ENCODE measurements around the gene ADSS1. TPM values are rescaled to one million over a fixed set of nuclear protein-coding genes. Genes with fewer than 3 reads are reported as not detected.
"Not testable (repeated sequence)": the region's sequence is repeated elsewhere in the genome, so short reads cannot be mapped to it uniquely, and the experiment has no call there.

ADSS1 gene
- total RNA-seq, 1 donor from 2014 or later, result 10.3 TPM

DNA sequence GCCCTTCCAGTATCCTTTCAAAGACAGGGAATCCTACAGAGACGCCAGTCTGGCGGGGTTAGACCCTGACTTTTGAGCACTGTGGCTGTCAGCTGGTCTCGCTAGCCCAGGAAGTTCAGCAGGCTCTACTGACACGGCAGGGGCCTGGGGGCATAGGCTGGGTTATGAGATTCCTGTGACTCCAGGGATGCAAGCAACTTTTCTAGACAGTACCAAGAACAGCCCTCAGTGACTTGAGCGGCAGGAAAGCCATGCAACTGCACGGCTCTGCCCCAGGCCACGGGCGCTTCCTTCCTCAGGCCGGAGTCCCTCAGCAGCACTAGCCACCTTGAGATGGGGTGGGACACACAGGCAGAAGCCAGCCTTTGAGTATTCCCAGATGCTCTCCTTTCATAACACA, 23.8 kb downstream of the ADSS1 start:
- Histone ChIP-seq H3K4me1 (peaks cover 45% of the 10 kb centered on the region), H3K27ac (peak overlapping the region; percentile 78), H3K4me3 (no peak overlapping the region), H3K27me3 (no peaks in the 10 kb centered on the region), H3K36me3 (no peaks in the 10 kb centered on the region), H3K9me3 (no peaks in the 10 kb centered on the region)
- TF ChIP-seq POLR2AphosphoS5 (IDR thresholded peaks at IDR 0.05; ENCODE audit: insufficient read depth in 1 of 2, low read depth in 1 of 2) (no peak), POLR2A (IDR thresholded peaks at IDR 0.05) (no peak)
- TF ChIP-seq, protein P1, sequence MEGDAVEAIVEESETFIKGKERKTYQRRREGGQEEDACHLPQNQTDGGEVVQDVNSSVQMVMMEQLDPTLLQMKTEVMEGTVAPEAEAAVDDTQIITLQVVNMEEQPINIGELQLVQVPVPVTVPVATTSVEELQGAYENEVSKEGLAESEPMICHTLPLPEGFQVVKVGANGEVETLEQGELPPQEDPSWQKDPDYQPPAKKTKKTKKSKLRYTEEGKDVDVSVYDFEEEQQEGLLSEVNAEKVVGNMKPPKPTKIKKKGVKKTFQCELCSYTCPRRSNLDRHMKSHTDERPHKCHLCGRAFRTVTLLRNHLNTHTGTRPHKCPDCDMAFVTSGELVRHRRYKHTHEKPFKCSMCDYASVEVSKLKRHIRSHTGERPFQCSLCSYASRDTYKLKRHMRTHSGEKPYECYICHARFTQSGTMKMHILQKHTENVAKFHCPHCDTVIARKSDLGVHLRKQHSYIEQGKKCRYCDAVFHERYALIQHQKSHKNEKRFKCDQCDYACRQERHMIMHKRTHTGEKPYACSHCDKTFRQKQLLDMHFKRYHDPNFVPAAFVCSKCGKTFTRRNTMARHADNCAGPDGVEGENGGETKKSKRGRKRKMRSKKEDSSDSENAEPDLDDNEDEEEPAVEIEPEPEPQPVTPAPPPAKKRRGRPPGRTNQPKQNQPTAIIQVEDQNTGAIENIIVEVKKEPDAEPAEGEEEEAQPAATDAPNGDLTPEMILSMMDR (IDR thresholded peaks at IDR 0.05), result no peak
- intact Hi-C loops (cut with DNase I), result no loop called here
- no peak for DNase-seq (ENCODE audit: extremely low spot score in 2 of 2)

DNA sequence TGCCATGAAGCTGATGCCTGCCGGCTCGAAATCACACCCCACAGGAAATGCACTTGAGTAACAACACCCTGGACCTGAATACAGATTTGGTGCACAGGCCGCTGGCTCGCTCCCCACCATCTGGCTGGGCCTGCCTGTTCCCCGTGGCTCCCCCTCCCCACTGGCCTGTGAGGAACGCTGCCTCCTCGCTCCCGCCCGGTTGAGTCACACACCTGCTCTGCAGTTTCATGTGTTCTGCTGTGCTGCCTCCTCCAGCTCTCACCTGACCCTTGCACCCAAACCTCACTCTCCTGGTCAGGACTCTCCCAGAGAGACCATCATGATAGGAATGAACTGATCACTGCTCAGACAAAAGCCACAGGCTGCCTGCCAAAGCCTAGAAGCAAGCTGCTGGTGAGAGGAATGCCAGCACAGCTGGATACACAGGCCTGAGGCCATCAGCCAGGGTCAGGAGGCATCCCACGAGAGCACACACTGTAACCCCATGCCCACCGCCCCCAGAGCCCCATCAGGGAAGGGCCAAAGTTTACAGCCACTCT, 25.2 kb downstream of the ADSS1 start:
- no peak for TF ChIP-seq POLR2A (IDR thresholded peaks at IDR 0.05)
- TF ChIP-seq, protein P1 (IDR thresholded peaks at IDR 0.05), result no peak
- intact Hi-C loops (cut with DNase I), result no loop called here
- H3K27ac ChIP-seq, result no peak overlapping the region
- no peaks in the 10 kb centered on the region for H3K27me3 ChIP-seq
- DNase-seq (ENCODE audit: extremely low spot score in 2 of 2), result no peak
- H3K4me3 ChIP-seq, result no peak overlapping the region
- no peaks in the 10 kb centered on the region for H3K9me3 ChIP-seq
- H3K4me1 ChIP-seq, result peaks cover 54% of the 10 kb centered on the region
- H3K36me3 ChIP-seq, result no peaks in the 10 kb centered on the region

DNA sequence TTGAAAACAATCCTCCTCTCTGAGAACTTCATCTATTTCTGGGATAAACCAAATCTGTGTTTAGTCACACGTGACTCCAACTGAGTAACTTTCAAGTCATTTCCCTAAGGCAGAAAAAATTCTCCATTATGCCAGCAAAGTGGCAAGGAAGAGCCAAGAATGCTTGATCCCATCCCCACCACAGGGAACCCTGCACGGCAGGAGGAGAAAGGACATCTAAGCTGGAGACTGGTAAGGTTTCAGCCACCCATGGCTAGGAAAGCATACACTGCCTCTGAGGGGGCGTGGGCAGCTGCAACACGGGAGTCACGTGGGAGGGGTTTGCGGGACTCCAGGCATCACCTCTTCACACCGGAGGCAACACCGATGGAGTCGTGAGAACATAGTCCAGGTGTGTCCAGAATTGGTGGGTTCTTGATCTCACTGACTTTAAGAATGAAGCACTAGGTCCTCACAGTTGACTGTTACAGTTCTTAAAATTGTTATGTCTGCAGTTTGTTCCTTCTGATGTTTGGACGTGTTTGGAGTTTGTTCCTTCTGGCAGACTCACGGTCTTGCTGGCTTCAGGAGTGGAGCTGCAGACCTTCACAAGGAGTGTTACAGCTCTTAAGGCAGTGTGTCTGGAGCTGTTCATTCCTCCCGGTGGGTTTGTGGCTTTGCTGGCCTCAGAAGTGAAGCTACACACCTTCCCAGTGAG, 26.2 kb downstream of the ADSS1 start:
- intact Hi-C loops (cut with DNase I), result no loop called here
- Histone ChIP-seq H3K27me3 (no peaks in the 10 kb centered on the region), H3K36me3 (no peaks in the 10 kb centered on the region), H3K27ac (no peak overlapping the region), H3K4me1 (peaks cover 64% of the 10 kb centered on the region), H3K9me3 (no peaks in the 10 kb centered on the region), H3K4me3 (no peak overlapping the region)
- DNase-seq (ENCODE audit: extremely low spot score in 2 of 2), result no peak
- TF ChIP-seq, protein P1 (IDR thresholded peaks at IDR 0.05), result no peak
- TF ChIP-seq POLR2AphosphoS5 (IDR thresholded peaks at IDR 0.05; ENCODE audit: insufficient read depth in 1 of 2, low read depth in 1 of 2) (no peak), POLR2A (IDR thresholded peaks at IDR 0.05) (no peak)

DNA sequence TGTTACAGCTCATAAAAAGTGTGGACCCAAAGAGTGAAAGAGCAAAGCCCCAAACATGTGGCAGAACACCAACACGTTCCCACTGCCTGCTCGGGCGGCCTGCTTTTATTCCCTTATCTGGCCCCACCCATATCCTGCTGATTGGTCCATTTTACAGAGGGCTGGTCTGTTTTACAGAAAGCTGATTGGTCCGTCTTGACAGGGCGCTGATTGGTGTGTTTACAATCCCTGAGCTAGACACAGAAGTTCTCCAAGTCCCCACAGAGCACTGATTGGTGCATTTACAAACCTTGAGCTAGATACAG, 26.7 kb downstream of the ADSS1 start:
- H3K4me1 ChIP-seq, result peaks cover 69% of the 10 kb centered on the region
- intact Hi-C loops (cut with DNase I); H3K27me3 ChIP-seq; H3K4me3 ChIP-seq; H3K9me3 ChIP-seq; H3K27ac ChIP-seq; DNase-seq (ENCODE audit: extremely low spot score in 2 of 2); H3K36me3 ChIP-seq: not testable (repeated sequence)

DNA sequence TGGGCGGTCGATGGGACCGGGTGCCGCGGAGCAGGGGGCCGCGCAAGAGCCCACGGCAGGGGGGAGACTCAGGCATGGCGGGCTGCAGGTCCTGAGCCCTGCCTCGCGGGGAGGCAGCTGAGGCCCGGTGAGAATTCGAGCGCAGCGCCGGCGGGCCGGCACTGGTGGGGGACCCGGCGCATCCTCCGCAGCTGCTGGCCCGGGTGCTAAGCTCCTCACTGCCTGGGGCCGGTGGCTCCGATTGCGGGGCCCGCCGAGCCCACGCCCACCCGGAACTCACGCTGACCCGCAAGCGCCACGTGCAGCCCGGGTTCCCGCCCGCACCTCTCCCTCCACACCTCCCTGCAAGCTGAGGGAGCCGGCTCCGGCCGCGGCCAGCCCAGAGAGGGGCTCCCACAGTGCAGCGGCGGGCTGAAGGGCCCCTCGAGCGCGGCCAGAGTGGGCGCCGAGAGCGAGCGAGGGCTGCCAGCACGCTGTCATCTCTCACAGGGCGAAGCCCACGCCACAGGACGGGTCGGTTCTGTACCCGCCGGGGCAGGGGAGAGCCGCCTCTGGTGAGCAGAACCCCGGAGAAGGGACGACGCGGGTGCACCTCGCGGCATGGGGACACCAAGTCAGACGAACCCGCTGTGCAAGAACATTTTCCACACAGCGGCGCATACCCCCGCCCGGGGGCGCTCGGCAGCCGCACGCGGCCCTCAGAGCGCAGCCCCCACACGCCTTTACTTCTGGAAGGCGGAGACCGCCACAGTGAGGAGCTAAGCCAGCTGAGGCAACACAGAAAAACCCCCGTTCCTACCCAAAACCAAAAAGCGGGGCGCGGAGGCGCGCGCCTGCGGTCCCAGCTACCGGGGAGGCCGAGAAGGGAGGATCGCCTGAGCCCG, 27.8 kb downstream of the ADSS1 start:
- H3K4me1 ChIP-seq, result peaks cover 61% of the 10 kb centered on the region
- intact Hi-C loops (cut with DNase I), result no loop called here

More for the DNA sequence above, 27.8 kb downstream of the ADSS1 start:
- Histone ChIP-seq H3K4me3 (peak overlapping the region; percentile 96 to 99), H3K9me3 (no peaks in the 10 kb centered on the region), H3K27me3 (no peaks in the 10 kb centered on the region), H3K27ac (peak overlapping the region; percentile 52), H3K36me3 (peaks cover 0 to 11% of the 10 kb centered on the region in 2 donors)
- TF ChIP-seq, protein P1 (IDR thresholded peaks at IDR 0.05), result no peak
- TF ChIP-seq POLR2A (IDR thresholded peaks at IDR 0.05) (no peak), POLR2AphosphoS5 (IDR thresholded peaks at IDR 0.05; ENCODE audit: insufficient read depth in 1 of 2, low read depth in 1 of 2) (no peak)
- DNase-seq (ENCODE audit: extremely low spot score in 2 of 2), result no peak

Data from vagina (tissue), 2 donors.